Measurements from ENCODE around the gene SPATA2. TPM values are rescaled to one million over a fixed set of nuclear protein-coding genes. Genes with fewer than 3 reads are reported as not detected.

Gene SPATA2
- total and polyA plus RNA-seq, 2 of the 13 experiments (the other 11 are each of a cell fraction or from before 2014, with no cell fraction given), result 3.2 to 8.7 TPM

DNA sequence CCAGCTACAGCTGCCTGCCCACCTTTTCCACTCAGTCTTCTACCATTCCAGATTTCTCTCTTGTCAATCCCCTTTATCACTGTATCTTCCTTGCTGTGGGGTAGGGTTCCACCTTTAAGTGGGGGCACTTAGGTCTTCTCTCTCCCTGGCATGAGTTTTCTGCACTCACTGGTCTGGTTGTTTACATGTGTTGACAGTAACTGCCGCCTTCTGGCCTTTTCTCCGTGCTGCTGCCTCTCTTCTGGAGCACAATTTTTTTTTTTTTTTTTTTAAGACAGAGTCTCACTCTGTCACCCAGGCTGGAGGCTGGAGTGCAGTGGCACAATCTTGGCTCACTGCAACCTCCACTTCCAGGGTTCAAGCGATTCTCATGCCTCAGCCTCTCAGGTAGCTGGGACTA lies 32.8 kb upstream of the SPATA2 start:
- Histone ChIP-seq H4K20me1 (ENCODE audit: insufficient read depth, low read length) (peaks cover 11% of the 10 kb centered on the region; the same call in 1 of the 2 replicates), H3K9ac (ENCODE audit: insufficient read depth, low read depth, low read length) (0 out of 2 replicates have a peak overlapping the region, but pooled peaks have one; percentile 24), H3K4me3 (replicated peaks in 1 of 3; ENCODE audit: insufficient read depth in 1 of 3, low read depth in 2 of 3, low read length in 3 of 3) (no peak overlapping the region), H3K27me3 (ENCODE audit: control insufficient read depth in 1 of 2, insufficient read depth in 2 of 2, low read length in 2 of 2) (no peaks in the 10 kb centered on the region), H2AFZ (ENCODE audit: low read length) (no peak overlapping the region), H3K36me3 (replicated peaks in 1 of 2; ENCODE audit: control insufficient read depth in 1 of 2, insufficient read depth in 2 of 2, low read length in 2 of 2) (peaks cover 43 to 86% of the 10 kb centered on the region in 2 experiments), H3K9me3 (ENCODE audit: low read length) (no peaks in the 10 kb centered on the region), H3K27ac (ENCODE audit: extremely low read length, insufficient read depth, low read length) (peak overlapping the region; percentile 51), H3K79me2 (ENCODE audit: insufficient read depth, low read length) (peaks cover 21% of the 10 kb centered on the region), H3K4me1 (ENCODE audit: insufficient read depth, low read length) (peaks cover 58% of the 10 kb centered on the region), H3K4me2 (ENCODE audit: low read depth, low read length) (0 out of 2 replicates have a peak overlapping the region, but pooled peaks have one; percentile 8)
- POLR2A ChIA-PET, result no interaction called here
- CTCF ChIA-PET (ENCODE audit: low intra/inter-chr PET ratio, low total read pairs), result no interaction called here
- ATAC-seq (no peak), DNase-seq (ENCODE audit: low spot score) (no peak), FAIRE-seq (no peak)
- no TSS peak for BruUV-seq (replicated peaks)
- WGBS (ENCODE audit: low lambda C conversion rate), result 83% methylated on average over 3 of the region's 3 CpGs
- intact Hi-C loops (cut with micrococcal nuclease; ENCODE audit: unreplicated experiment), result no loop called here
- in situ Hi-C loops (cut with HindIII; ENCODE audit: extremely low pct_ligation_motif_present, low pct_unique_long_range_greater_than_20kb), result no loop called here
- TF ChIP-seq, protein P1, sequence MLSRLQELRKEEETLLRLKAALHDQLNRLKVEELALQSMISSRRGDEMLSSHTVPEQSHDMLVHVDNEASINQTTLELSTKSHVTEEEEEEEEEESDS (CRISPR knock-in tag; IDR thresholded peaks at IDR 0.05; ENCODE audit: borderline replicate concordance), result no peak
- no peak for TF ChIP-seq ZNF558 (CRISPR knock-in tag; IDR thresholded peaks at IDR 0.05; ENCODE audit: borderline replicate concordance)
- TF ChIP-seq, protein P2, sequence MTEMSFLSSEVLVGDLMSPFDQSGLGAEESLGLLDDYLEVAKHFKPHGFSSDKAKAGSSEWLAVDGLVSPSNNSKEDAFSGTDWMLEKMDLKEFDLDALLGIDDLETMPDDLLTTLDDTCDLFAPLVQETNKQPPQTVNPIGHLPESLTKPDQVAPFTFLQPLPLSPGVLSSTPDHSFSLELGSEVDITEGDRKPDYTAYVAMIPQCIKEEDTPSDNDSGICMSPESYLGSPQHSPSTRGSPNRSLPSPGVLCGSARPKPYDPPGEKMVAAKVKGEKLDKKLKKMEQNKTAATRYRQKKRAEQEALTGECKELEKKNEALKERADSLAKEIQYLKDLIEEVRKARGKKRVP (CRISPR knock-in tag; IDR thresholded peaks at IDR 0.05), result no peak
- TF ChIP-seq ZNF841 (CRISPR knock-in tag; IDR thresholded peaks at IDR 0.05; ENCODE audit: borderline replicate concordance), result no peak
- TF ChIP-seq KLF16 (CRISPR knock-in tag; IDR thresholded peaks at IDR 0.05), result no peak
- 0 out of 2 replicates have a peak, but pooled peaks have one; percentile 10 for TF ChIP-seq POLR2G (IDR thresholded peaks at IDR 0.05; ENCODE audit: low read depth, low read length)
- TF ChIP-seq, protein P3, sequence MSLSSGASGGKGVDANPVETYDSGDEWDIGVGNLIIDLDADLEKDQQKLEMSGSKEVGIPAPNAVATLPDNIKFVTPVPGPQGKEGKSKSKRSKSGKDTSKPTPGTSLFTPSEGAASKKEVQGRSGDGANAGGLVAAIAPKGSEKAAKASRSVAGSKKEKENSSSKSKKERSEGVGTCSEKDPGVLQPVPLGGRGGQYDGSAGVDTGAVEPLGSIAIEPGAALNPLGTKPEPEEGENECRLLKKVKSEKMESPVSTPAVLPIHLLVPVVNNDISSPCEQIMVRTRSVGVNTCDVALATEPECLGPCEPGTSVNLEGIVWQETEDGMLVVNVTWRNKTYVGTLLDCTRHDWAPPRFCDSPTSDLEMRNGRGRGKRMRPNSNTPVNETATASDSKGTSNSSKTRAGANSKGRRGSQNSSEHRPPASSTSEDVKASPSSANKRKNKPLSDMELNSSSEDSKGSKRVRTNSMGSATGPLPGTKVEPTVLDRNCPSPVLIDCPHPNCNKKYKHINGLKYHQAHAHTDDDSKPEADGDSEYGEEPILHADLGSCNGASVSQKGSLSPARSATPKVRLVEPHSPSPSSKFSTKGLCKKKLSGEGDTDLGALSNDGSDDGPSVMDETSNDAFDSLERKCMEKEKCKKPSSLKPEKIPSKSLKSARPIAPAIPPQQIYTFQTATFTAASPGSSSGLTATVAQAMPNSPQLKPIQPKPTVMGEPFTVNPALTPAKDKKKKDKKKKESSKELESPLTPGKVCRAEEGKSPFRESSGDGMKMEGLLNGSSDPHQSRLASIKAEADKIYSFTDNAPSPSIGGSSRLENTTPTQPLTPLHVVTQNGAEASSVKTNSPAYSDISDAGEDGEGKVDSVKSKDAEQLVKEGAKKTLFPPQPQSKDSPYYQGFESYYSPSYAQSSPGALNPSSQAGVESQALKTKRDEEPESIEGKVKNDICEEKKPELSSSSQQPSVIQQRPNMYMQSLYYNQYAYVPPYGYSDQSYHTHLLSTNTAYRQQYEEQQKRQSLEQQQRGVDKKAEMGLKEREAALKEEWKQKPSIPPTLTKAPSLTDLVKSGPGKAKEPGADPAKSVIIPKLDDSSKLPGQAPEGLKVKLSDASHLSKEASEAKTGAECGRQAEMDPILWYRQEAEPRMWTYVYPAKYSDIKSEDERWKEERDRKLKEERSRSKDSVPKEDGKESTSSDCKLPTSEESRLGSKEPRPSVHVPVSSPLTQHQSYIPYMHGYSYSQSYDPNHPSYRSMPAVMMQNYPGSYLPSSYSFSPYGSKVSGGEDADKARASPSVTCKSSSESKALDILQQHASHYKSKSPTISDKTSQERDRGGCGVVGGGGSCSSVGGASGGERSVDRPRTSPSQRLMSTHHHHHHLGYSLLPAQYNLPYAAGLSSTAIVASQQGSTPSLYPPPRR (CRISPR knock-in tag; IDR thresholded peaks at IDR 0.05; ENCODE audit: borderline replicate concordance), result no peak
- TF ChIP-seq RFX1 (IDR thresholded peaks at IDR 0.05), result no peak
- TF ChIP-seq, protein P4, sequence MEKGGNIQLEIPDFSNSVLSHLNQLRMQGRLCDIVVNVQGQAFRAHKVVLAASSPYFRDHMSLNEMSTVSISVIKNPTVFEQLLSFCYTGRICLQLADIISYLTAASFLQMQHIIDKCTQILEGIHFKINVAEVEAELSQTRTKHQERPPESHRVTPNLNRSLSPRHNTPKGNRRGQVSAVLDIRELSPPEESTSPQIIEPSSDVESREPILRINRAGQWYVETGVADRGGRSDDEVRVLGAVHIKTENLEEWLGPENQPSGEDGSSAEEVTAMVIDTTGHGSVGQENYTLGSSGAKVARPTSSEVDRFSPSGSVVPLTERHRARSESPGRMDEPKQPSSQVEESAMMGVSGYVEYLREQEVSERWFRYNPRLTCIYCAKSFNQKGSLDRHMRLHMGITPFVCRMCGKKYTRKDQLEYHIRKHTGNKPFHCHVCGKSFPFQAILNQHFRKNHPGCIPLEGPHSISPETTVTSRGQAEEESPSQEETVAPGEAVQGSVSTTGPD (CRISPR knock-in tag; IDR thresholded peaks at IDR 0.05), result no peak
- TF ChIP-seq SMAD9 (CRISPR knock-in tag; IDR thresholded peaks at IDR 0.05), result no peak
- TF ChIP-seq, protein P5, sequence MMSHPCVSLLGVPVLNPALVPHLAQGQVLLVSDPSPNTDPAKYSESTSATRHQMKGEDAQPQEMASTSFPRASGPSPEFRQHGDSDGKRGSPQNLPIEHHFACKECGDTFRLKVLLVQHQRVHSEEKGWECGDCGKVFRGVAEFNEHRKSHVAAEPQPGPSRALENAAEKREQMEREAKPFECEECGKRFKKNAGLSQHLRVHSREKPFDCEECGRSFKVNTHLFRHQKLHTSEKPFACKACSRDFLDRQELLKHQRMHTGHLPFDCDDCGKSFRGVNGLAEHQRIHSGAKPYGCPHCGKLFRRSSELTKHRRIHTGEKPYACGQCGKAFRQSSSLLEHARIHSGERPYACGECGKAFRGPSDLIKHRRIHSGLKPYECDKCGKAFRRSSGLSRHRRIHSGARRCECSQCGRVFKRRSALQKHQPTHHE (CRISPR knock-in tag; IDR thresholded peaks at IDR 0.05; ENCODE audit: borderline replicate concordance), result no peak
- TF ChIP-seq PTBP1 (IDR thresholded peaks at IDR 0.05; ENCODE audit: low read depth, low read length, poor library complexity, severe bottlenecking), result no peak
- no peak for TF ChIP-seq SCMH1 (CRISPR knock-in tag; IDR thresholded peaks at IDR 0.05; ENCODE audit: borderline replicate concordance)
- no peak for TF ChIP-seq ZFP82 (CRISPR knock-in tag; IDR thresholded peaks at IDR 0.05; ENCODE audit: borderline replicate concordance)
- TF ChIP-seq KDM6A (CRISPR knock-in tag; IDR thresholded peaks at IDR 0.05; ENCODE audit: low read depth), result no peak

All from HepG2 (cell line).